ENCODE results near the gene OSTM1. TPM values are rescaled to one million over a fixed set of nuclear protein-coding genes. Genes with fewer than 3 reads are reported as not detected.

OSTM1 gene
- total and polyA plus RNA-seq, 2 experiments from 2014 or later: 17.4 to 28.1 TPM

Small RNA genes within 50 kb of the gene (small RNA-seq; reads per million reads assigned to genes)
- gene RF00019 (ENCODE audit: low replicate concordance): not detected

Other genes starting within 250 kb of the OSTM1 start
- gene SEC63, start 116.5 kb downstream of the OSTM1 start, total RNA-seq (2014; rRNA removed; shearing (Covaris generic)): 48.2 and 48.5 TPM in 2 replicates
- gene SEC63, start 116.5 kb downstream of the OSTM1 start, polyA plus RNA-seq (2016; fragmentation: Nextera tagmentation; extraction: Ambion mirVana): 103 and 124 TPM in 2 replicates
- not detected in 2 replicates for gene NR2E1, start 91.3 kb upstream of the OSTM1 start, total RNA-seq (2014; rRNA removed; shearing (Covaris generic))
- not detected in 2 replicates for gene NR2E1, start 91.3 kb upstream of the OSTM1 start, polyA plus RNA-seq (2016; fragmentation: Nextera tagmentation; extraction: Ambion mirVana)
- gene SNX3, start 186.3 kb upstream of the OSTM1 start, total RNA-seq (2014; rRNA removed; shearing (Covaris generic)): 79.3 and 87.2 TPM in 2 replicates
- 123 and 125 TPM in 2 replicates for gene SNX3, start 186.3 kb upstream of the OSTM1 start, polyA plus RNA-seq (2016; fragmentation: Nextera tagmentation; extraction: Ambion mirVana)
- 4.1 and 4.3 TPM in 2 replicates for gene AFG1L, start 220.3 kb upstream of the OSTM1 start, total RNA-seq (2014; rRNA removed; shearing (Covaris generic))
- 5.4 and 8.7 TPM in 2 replicates for gene AFG1L, start 220.3 kb upstream of the OSTM1 start, polyA plus RNA-seq (2016; fragmentation: Nextera tagmentation; extraction: Ambion mirVana)

All from GM23338 (cell line).